Measurements from ENCODE around the gene SYT13.

SYT13 gene

GRCh38 chr11:45216031-45216430, 70.1 kb downstream of the SYT13 start:
- H3K4me3 ChIP-seq (replicated peaks; ENCODE audit: low read depth, low read length), result no peak overlapping the region
- no peak for TF ChIP-seq CTCF (IDR thresholded peaks at IDR 0.05; ENCODE audit: low read depth, low read length, missing control alignments)
- no peak for DNase-seq (ENCODE audit: extremely low read depth, low read depth)

- no peak for TF ChIP-seq CTCF (IDR thresholded peaks at IDR 0.05; ENCODE audit: low read depth, low read length, missing control alignments)
- no peak for DNase-seq (ENCODE audit: extremely low read depth, low read depth)
- H3K4me3 ChIP-seq (replicated peaks; ENCODE audit: low read depth, low read length), result no peak overlapping the region
Measured at GRCh38 chr11:45215098-45215865, 70.9 kb downstream of the SYT13 start.

GRCh38 chr11:45213717-45214116, 72.4 kb downstream of the SYT13 start:
- no peak for TF ChIP-seq CTCF (IDR thresholded peaks at IDR 0.05; ENCODE audit: low read depth, low read length, missing control alignments)
- no peak for DNase-seq (ENCODE audit: extremely low read depth, low read depth)
- H3K4me3 ChIP-seq (replicated peaks; ENCODE audit: low read depth, low read length), result no peak overlapping the region

GRCh38 chr11:45213316-45213665, 72.8 kb downstream of the SYT13 start:
- no peak for TF ChIP-seq CTCF (IDR thresholded peaks at IDR 0.05; ENCODE audit: low read depth, low read length, missing control alignments)
- no peak overlapping the region for H3K4me3 ChIP-seq (replicated peaks; ENCODE audit: low read depth, low read length)
- no peak for DNase-seq (ENCODE audit: extremely low read depth, low read depth)

GRCh38 chr11:45212566-45213315, 73.4 kb downstream of the SYT13 start:
- no peak overlapping the region for H3K4me3 ChIP-seq (replicated peaks; ENCODE audit: low read depth, low read length)

GRCh38 chr11:45211732-45212131, 74.4 kb downstream of the SYT13 start:
- TF ChIP-seq CTCF (IDR thresholded peaks at IDR 0.05; ENCODE audit: low read depth, low read length, missing control alignments), result no peak
- no peak overlapping the region for H3K4me3 ChIP-seq (replicated peaks; ENCODE audit: low read depth, low read length)
- no peak for DNase-seq (ENCODE audit: extremely low read depth, low read depth)

More at GRCh38 chr11:45212566-45213315, 73.4 kb downstream of the SYT13 start:
- peak; percentile 31 for TF ChIP-seq CTCF (IDR thresholded peaks at IDR 0.05; ENCODE audit: low read depth, low read length, missing control alignments)
- DNase-seq (ENCODE audit: extremely low read depth, low read depth), result no peak
